Retinal pigment epithelial cell (primary cell): ENCODE data around the gene STIP1.
A peak's percentile ranks its signal among the peaks of the same experiment; 100 is the strongest.

Experiments used
- DNase-seq: peaks from one replicate; pipeline ENCODE4 v3.0.0-alpha.2; 2010; ENCODE audit warnings: low read depth
- H3K4me3 ChIP-seq: 2 replicates; pipeline ENCODE4 v1.5.1; 2011; ENCODE audit warnings: mild to moderate bottlenecking, low read length, control low read depth, moderate library complexity
- TF ChIP-seq, protein P1 (sequence below): conservative IDR thresholded peaks from 2 replicates; pipeline ENCODE4 v1.5.1; 2011; ENCODE audit warnings: low read depth, low read length, control low read depth, inconsistent platforms

Gene STIP1

DNA sequence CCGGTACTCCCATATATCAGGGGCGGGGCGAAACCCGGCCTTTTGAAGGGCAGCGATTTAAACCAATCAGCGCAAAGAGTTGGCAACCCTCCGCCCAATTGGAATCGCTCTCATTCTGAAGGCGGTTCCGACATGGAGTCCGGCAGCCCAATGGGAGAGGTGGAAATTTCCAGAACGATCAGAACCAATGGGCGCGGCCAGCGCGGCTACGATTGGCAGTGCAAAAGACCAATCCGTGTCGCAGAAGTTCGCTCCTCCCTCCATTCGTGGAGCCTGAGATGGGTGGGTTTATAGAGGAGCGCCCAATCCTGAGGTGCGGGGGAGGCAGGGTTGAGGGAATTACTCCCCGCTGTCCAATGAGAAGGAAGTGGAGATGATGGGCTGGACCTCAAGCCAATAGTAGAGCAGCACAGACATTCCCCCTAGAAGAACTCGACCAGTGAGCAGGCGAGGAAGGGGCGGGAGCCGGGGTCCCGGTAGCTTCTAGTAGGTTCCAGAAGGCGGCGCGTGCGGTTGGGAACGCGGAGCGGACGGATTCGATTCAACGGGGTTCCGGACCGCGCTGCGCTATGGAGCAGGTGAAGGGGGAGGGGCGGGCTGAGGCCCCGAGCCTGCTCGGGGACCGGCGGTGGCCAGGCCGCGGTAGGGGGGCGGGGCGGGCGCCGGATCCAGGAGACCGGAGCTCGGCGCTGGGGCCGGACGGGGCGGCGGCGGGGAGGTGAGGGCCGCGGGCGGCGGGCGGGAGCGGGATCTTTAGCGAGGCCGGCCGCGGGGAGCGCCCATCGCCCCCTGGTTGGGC lies at the start of gene STIP1:
STIP1 (plus strand) TSS at position 479 of the 799 bp plus-strand sequence; CDS start at position 570, 91 bp downstream.
- TF ChIP-seq, protein P1, sequence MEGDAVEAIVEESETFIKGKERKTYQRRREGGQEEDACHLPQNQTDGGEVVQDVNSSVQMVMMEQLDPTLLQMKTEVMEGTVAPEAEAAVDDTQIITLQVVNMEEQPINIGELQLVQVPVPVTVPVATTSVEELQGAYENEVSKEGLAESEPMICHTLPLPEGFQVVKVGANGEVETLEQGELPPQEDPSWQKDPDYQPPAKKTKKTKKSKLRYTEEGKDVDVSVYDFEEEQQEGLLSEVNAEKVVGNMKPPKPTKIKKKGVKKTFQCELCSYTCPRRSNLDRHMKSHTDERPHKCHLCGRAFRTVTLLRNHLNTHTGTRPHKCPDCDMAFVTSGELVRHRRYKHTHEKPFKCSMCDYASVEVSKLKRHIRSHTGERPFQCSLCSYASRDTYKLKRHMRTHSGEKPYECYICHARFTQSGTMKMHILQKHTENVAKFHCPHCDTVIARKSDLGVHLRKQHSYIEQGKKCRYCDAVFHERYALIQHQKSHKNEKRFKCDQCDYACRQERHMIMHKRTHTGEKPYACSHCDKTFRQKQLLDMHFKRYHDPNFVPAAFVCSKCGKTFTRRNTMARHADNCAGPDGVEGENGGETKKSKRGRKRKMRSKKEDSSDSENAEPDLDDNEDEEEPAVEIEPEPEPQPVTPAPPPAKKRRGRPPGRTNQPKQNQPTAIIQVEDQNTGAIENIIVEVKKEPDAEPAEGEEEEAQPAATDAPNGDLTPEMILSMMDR: peak; percentile 43
- H3K4me3 ChIP-seq: peak within 1 kb of the TSS; percentile 60
- DNase-seq: peak; percentile 100

- no peak overlapping the region for H3K4me3 ChIP-seq
- DNase-seq: no peak
- TF ChIP-seq, protein P1: no peak
Measured at GRCh38 chr11:64136765-64137441, 49.1 kb upstream of the STIP1 start.

DNA sequence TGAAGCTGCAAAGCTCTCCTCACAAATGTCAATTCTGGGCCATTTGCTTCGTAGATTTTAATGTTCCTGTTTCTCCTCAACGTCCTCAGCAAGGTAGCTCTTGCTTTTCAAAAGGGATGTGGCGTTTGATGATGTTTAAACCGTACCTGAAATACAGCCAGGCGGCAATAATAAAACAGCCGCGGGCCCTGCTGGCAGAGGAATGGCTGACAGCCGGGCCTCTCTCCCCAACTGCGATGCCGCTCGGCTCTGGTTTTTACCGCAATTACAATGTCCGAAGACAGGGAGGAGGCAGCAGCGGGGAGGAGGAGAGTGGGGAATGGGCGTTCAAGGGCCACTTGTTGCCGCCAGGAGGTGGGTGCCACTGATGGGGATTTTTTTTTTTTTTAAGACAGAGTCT lies 47.6 kb upstream of the STIP1 start:
- TF ChIP-seq, protein P1: no peak
- DNase-seq: no peak
- H3K4me3 ChIP-seq: no peak overlapping the region

GRCh38 chr11:64139049-64139448 lies 46.9 kb upstream of the STIP1 start:
- no peak overlapping the region for H3K4me3 ChIP-seq
- TF ChIP-seq, protein P1: no peak
- DNase-seq: no peak

GRCh38 chr11:64140082-64140481 lies 45.9 kb upstream of the STIP1 start:
- TF ChIP-seq, protein P1: no peak
- DNase-seq: no peak
- no peak overlapping the region for H3K4me3 ChIP-seq

- DNase-seq: no peak
- TF ChIP-seq, protein P1: no peak
- no peak overlapping the region for H3K4me3 ChIP-seq
Measured at GRCh38 chr11:64141081-64141783, 44.7 kb upstream of the STIP1 start.
